SK-N-MC (cell line): Measurements from ENCODE around the gene CPT1C.
A peak's percentile ranks its signal among the peaks of the same experiment; 100 is the strongest.

Experiments used
- DNase-seq: peaks from one replicate; pipeline ENCODE4 v3.0.0-alpha.2; 2011; ENCODE audit warnings: low read depth, low spot score
- H3K27ac ChIP-seq: fragments of 200-600 bp; sonication (generic); 2 replicates; pipeline ENCODE4 v1.5.1; 2016; ENCODE audit warnings: mixed run types
- H3K36me3 ChIP-seq: fragments of 200-600 bp; sonication (generic); 2 replicates; pipeline ENCODE4 v1.6.1; 2017; ENCODE audit warnings: antibody characterized with exemption, low read length, mixed read lengths; ENCODE audit not compliant: insufficient read depth
- H3K4me3 ChIP-seq: fragments of 200-600 bp; sonication (generic); 2 replicates; pipeline ENCODE4 v1.5.1; 2016
- H3K9ac ChIP-seq: fragments of 200-600 bp; sonication (generic); 2 replicates; pipeline ENCODE4 v1.8.0; 2017; ENCODE audit warnings: mixed run types, mixed read lengths; ENCODE audit not compliant: insufficient read length
- H3K9me3 ChIP-seq: fragments of 200-600 bp; sonication (generic); 2 replicates; pipeline ENCODE4 v1.6.1; 2017; ENCODE audit warnings: low read depth, mild to moderate bottlenecking, antibody characterized with exemption, low read length, moderate library complexity, mixed read lengths
- EZH2 ChIP-seq: fragments of 200-600 bp; sonication (generic); IDR thresholded peaks from one replicate; pipeline ENCODE4 v1.6.1; 2017; ENCODE audit warnings: antibody characterized with exemption
- FOXP2 ChIP-seq: optimal IDR thresholded peaks from 2 replicates; pipeline ENCODE3; 2011; ENCODE audit warnings: mild to moderate bottlenecking, moderate library complexity; ENCODE audit not compliant: insufficient read depth; ENCODE audit errors: extremely low read length, control extremely low read depth
- POLR2AphosphoS5 ChIP-seq: IDR thresholded peaks from 2 replicates; pipeline ENCODE4 v1.6.1; 2012; ENCODE audit warnings: mild to moderate bottlenecking, low read depth, low read length, borderline replicate concordance

Gene CPT1C

DNA sequence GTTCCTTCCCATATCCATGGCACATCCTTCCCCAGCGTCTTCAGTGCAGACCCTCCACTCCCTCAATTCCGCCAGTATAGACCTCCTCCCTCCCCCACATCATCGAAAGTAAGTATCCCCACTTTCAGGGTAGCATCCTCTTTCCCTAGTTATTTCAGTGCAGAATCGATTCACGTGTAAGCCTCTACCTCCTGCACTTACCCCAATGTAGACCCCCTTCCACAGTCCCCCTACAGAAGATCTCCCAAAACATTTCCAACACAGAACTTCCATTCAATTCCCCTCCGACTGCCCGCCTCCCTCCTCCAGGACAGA lies 25.9 kb upstream of the CPT1C start:
- no peaks in the 10 kb centered on the region for H3K9me3 ChIP-seq
- TF ChIP-seq EZH2 (no peak), POLR2AphosphoS5 (no peak)
- peak overlapping the region; percentile 95 for H3K4me3 ChIP-seq
- H3K9ac ChIP-seq: peak overlapping the region; percentile 75
- peaks cover 36% of the 10 kb centered on the region for H3K36me3 ChIP-seq
- DNase-seq: no peak
- peak overlapping the region; percentile 62; the same call in 1 of the 2 replicates for H3K27ac ChIP-seq

DNA sequence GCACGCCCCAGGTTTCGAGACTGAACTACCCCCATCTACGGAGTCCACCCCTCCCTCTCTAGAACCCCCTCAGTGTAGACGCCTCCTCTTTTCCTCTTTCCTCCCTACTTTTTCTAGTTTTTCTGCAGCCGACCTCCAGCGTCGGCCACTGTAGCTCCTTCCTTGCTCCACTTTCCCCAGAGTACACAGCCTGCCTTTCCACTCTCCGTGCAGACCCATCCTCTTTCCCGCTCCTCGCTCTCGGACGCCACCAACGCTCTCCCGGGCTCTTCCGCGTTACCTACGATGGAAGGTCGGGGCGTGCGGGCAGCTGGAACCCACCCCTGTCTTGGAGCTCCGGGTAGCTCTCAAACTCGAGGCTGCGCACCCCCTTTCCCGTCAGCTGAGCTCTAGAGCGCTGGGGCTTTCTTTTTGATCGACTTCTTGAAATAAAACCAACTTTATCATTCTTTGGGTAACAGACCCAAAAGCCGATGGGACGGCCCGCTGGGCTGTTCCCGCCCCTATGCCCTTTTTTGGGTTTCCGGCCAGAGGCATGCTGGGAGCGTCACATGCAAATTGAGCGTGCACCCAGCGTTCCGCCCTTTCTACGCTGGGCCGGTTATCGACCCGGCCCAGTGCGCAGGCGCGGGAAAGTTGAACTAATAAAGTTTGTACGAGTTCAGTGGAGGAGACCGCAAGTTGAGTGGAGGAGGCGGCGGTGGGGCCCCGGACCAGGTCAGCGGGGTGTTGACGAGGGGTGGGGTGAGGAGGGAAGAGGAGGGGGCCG lies 25.4 kb upstream of the CPT1C start, which contains the start of the genes BCL2L12 and IRF3:
Gene BCL2L12, plus strand, starts transcription at position 583 of the 769 bp plus-strand sequence. CDS start 760 bp downstream, outside the sequence.
Gene IRF3, minus strand, starts transcription at position 507 of the 769 bp plus-strand sequence. CDS start 1,019 bp downstream, outside the sequence.
- DNase-seq: peak; percentile 91
- H3K36me3 ChIP-seq: peaks cover 36% of the 10 kb centered on the region; the same call in 1 of the 2 replicates

DNA sequence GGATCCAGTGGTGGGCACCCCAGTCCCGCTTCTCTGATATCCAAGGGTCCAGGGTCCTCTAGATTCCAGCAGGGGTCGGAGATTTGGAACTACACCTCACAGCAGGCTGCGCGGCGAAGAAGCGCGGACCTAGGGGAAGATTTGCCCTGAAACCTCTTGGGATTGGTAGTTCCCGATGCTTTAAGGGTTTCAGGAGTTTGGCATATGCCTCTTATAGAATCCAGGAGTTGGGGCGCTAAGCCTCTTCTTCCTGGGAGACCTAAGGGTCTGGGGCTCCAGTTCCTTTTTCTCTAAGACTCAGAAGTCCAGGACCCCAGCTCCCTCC lies 24.8 kb upstream of the CPT1C start:
- H3K9me3 ChIP-seq: no peaks in the 10 kb centered on the region
- peak overlapping the region; percentile 95 for H3K4me3 ChIP-seq
- peak overlapping the region; percentile 57 for H3K27ac ChIP-seq
- H3K36me3 ChIP-seq: peaks cover 34% of the 10 kb centered on the region; the same call in 1 of the 2 replicates
- no peak for DNase-seq
- TF ChIP-seq FOXP2: no peak
- TF ChIP-seq POLR2AphosphoS5: no peak
- TF ChIP-seq EZH2: no peak
- peak overlapping the region; percentile 93 for H3K9ac ChIP-seq

More for the DNA sequence above, 25.4 kb upstream of the CPT1C start, which contains the start of the genes BCL2L12 and IRF3:
- peak within 1 kb of the TSS; percentile 95 for H3K4me3 ChIP-seq
- H3K9me3 ChIP-seq: no peaks in the 10 kb centered on the region
- peak; percentile 91 for TF ChIP-seq POLR2AphosphoS5
- no peak for TF ChIP-seq EZH2
- peak; percentile 31 for TF ChIP-seq FOXP2
- H3K27ac ChIP-seq: peak within 1 kb of the TSS; percentile 62
- peak within 1 kb of the TSS; percentile 93 for H3K9ac ChIP-seq

DNA sequence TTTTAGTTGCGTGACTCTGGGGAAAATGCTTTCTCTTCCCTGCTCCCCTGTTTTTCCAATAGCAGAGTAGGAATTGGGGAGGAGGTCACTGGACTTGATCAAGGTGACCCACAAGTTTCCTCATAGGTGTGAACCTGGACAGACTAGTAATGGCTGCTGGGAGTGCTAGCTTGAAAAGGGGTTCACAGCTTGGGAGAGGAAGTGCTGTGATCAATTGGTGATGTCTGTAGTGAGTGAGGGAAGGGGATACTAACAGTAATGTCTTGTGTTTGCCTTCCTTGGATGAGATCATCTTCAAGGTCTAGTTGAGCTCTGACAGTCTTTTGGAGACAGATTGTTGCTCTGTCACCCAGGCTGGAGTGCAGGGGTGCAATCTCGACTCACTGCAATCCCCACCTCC lies 23.4 kb upstream of the CPT1C start:
- H3K9me3 ChIP-seq: no peaks in the 10 kb centered on the region
- H3K9ac ChIP-seq: peak overlapping the region; percentile 93
- H3K27ac ChIP-seq: no peak overlapping the region
- H3K4me3 ChIP-seq: peak overlapping the region; percentile 95
- no peak for TF ChIP-seq POLR2AphosphoS5
- TF ChIP-seq FOXP2: no peak
- no peak for TF ChIP-seq EZH2
- DNase-seq: no peak
- peaks cover 22% of the 10 kb centered on the region; the same call in 1 of the 2 replicates for H3K36me3 ChIP-seq

DNA sequence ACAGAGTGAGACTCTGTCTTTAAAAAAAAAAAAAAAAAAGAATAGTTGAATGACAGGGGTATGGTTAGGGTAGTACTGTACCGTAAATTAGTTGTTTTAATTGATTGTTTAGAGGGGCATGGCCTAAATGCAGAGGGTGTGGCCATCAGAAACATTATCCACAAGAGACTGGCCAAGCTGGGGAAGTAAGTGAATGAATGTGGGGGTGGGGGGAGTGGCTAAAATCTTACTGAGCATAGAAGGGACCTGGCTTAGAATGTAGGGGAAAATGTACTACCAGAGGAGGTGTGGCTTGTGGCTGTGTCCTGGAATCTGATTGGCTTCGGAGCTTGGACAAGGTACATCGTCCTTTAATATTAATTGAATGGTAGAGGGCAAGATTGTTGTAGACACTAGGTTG lies 21.4 kb upstream of the CPT1C start:
- H3K27ac ChIP-seq: no peak overlapping the region
- peaks cover 22% of the 10 kb centered on the region; the same call in 1 of the 2 replicates for H3K36me3 ChIP-seq
- TF ChIP-seq EZH2: no peak
- no peak for TF ChIP-seq FOXP2
- no peak for TF ChIP-seq POLR2AphosphoS5
- H3K9me3 ChIP-seq: no peaks in the 10 kb centered on the region
- no peak overlapping the region for H3K4me3 ChIP-seq
- H3K9ac ChIP-seq: no peak overlapping the region
- DNase-seq: no peak

DNA sequence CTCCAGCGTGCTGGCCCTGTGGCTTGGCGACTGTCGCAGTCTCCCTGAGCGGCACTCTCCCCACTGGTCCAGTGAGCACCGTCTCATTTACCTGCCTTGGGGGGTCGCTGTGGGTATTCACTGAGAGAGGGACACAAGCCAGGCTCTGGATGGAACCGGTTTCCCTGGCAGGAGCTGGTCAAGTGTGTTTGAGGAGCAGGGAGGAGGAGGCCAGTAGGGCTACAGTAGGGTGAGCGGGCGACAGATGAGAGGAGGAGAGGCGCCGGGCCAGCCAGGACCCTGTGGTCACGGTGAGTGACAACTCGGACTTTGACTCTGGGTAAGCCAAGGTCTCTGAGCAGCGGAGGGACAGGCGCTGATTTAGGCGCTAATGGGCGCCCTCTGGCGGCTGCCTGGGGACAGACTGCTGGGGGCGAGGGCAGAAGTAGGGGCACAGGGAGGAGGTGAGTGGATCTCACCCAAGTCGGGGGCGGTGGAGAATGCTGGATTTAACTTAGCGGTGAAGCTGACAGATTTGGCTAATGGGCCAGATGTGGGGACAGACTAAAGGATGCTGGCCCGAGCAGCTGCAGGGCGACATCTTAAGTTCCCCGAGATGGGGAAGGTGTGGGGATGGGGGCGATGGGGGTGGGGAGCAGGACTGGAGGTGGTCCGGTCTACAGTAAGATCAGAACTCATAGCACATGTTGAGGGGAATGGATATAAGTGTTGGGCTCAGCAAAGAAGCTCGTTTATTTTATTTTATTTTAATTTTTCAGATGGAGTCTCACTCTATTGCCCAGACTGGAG lies 18.6 kb upstream of the CPT1C start:
- Histone ChIP-seq H3K9me3 (no peaks in the 10 kb centered on the region), H3K36me3 (peaks cover 21% of the 10 kb centered on the region; the same call in 1 of the 2 replicates), H3K9ac (no peak overlapping the region), H3K4me3 (no peak overlapping the region), H3K27ac (peak overlapping the region; percentile 69)
- TF ChIP-seq EZH2 (no peak), FOXP2 (no peak), POLR2AphosphoS5 (no peak)
- no peak for DNase-seq

DNA sequence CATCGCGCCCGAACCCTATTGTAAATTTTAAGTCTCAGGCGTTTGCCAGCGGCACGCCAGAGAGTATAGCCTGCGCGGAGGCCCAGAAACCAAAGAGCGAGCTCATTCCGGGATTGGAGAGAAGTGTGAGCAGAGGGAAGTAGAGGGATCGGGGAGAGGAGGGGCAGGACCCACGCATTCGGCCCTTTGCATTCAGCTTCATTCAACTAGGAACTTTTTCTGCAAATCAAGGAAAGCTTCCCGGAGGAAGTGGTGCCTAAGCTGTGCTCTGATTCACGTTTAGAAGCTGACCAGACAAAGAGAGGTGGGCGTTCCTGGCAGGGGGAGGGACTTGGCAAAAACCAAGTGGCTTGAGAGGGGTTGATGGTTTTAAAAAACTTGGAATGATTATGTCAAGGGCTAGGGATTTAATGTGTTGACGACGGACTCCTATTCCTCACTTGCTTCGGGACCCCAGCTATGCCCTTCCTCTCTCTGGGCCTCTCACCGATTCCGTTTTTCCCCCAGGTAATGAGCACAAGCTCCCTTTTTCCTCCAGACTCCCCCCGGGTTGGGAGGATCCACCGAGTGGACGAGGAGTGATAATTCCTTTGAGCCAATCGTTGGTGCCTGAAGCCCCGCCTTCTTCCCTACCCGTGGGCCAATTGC lies 14.7 kb upstream of the CPT1C start:
- peak; percentile 52; the same call in 1 of the 2 replicates for TF ChIP-seq POLR2AphosphoS5
- TF ChIP-seq FOXP2: no peak
- peak; percentile 82 for DNase-seq
- H3K9me3 ChIP-seq: no peaks in the 10 kb centered on the region
- H3K9ac ChIP-seq: peak overlapping the region; percentile 87
- H3K4me3 ChIP-seq: peak overlapping the region; percentile 75
- H3K36me3 ChIP-seq: peaks cover 14% of the 10 kb centered on the region
- H3K27ac ChIP-seq: peak overlapping the region; percentile 94

DNA sequence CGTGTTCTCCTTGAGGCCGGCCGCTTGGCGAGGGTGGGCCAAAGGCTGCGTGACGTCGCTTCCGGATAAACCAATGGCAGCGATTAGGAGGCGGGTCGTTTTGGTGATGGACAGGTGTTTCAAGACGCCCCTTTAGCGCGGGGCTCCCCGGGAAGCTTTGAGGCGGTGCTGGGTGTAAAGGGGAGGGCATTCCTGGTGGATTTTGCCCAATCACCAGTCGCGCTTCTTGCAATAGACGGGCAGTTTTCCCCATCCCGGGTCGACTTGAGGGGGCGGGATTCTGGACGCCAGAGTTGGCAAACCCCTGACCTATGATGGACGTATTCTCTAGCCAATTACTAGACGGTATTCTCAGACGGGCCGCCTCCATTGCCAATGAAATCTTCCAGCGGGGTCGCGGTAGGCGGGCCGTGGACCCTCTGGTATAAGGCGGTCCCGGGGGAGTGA lies 14.1 kb upstream of the CPT1C start:
- H3K9ac ChIP-seq: peak overlapping the region; percentile 91
- peaks cover 18% of the 10 kb centered on the region for H3K36me3 ChIP-seq
- no peaks in the 10 kb centered on the region for H3K9me3 ChIP-seq
- peak overlapping the region; percentile 93 for H3K4me3 ChIP-seq
- no peak for TF ChIP-seq FOXP2
- TF ChIP-seq POLR2AphosphoS5: no peak
- TF ChIP-seq EZH2: no peak
- peak; percentile 100 for DNase-seq
- H3K27ac ChIP-seq: peak overlapping the region; percentile 89
